HepG2 (cell line): ENCODE measurements around the gene DSE.

Experiments
- ARHGAP35 ChIP-seq: sonication (generic); formaldehyde crosslinking; IDR thresholded peaks from 2 replicates; pipeline ENCODE4 v1.9.0; 2022; ENCODE audit warnings: mild to moderate bottlenecking, inconsistent platforms, moderate library complexity, missing genetic modification reagents, borderline replicate concordance
- CTCF ChIP-seq: sonication (generic); formaldehyde crosslinking; IDR thresholded peaks from 2 replicates; pipeline ENCODE4 v1.5.0; 2020; ENCODE audit warnings: mild to moderate bottlenecking, missing genetic modification reagents, moderate library complexity
- POLR2A ChIP-seq, 2 experiments: IDR thresholded peaks; 2 replicates each; pipeline ENCODE4 v1.6.1; 2011; ENCODE audit warnings: low read depth in 2 of 2, low read length in 2 of 2, mild to moderate bottlenecking in 1 of 2, moderate library complexity in 1 of 2; ENCODE audit not compliant: insufficient read depth in 1 of 2
- TAF1 ChIP-seq: sonication (generic); formaldehyde crosslinking; IDR thresholded peaks from 2 replicates; pipeline ENCODE4 v1.4.0; 2020; ENCODE audit warnings: missing genetic modification reagents
- ZBTB7B ChIP-seq: sonication (generic); formaldehyde crosslinking; IDR thresholded peaks from 2 replicates; pipeline ENCODE4 v1.4.0; 2020; ENCODE audit warnings: missing genetic modification reagents
- ZNF121 ChIP-seq: sonication (generic); formaldehyde crosslinking; IDR thresholded peaks from 2 replicates; pipeline ENCODE4 v1.5.0; 2020; ENCODE audit warnings: mild to moderate bottlenecking, missing genetic modification reagents
- TF ChIP-seq, protein P1 (sequence below): sonication (generic); formaldehyde crosslinking; IDR thresholded peaks from 2 replicates; pipeline ENCODE4 v1.4.0; 2020; ENCODE audit warnings: mild to moderate bottlenecking, missing genetic modification reagents
- TF ChIP-seq, protein P2 (sequence below): sonication (generic); formaldehyde crosslinking; conservative IDR thresholded peaks from 2 replicates; pipeline ENCODE4 v1.4.0; 2020; ENCODE audit warnings: missing genetic modification reagents

GRCh38 chr6:116387374-116387773, 16.6 kb downstream of the DSE start:
- TF ChIP-seq POLR2A (IDR thresholded peaks at IDR 0.05; ENCODE audit: insufficient read depth in 1 of 2, low read depth in 2 of 2, low read length in 2 of 2) (no peak), ZBTB7B (CRISPR knock-in tag) (no peak), CTCF (CRISPR knock-in tag) (no peak), ARHGAP35 (CRISPR knock-in tag) (no peak), ZNF121 (CRISPR knock-in tag) (no peak), TAF1 (no peak)
- TF ChIP-seq, protein P1, sequence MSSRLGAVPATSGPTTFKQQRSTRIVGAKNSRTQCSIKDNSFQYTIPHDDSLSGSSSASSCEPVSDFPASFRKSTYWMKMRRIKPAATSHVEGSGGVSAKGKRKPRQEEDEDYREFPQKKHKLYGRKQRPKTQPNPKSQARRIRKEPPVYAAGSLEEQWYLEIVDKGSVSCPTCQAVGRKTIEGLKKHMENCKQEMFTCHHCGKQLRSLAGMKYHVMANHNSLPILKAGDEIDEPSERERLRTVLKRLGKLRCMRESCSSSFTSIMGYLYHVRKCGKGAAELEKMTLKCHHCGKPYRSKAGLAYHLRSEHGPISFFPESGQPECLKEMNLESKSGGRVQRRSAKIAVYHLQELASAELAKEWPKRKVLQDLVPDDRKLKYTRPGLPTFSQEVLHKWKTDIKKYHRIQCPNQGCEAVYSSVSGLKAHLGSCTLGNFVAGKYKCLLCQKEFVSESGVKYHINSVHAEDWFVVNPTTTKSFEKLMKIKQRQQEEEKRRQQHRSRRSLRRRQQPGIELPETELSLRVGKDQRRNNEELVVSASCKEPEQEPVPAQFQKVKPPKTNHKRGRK (CRISPR knock-in tag): no peak
- TF ChIP-seq, protein P2, sequence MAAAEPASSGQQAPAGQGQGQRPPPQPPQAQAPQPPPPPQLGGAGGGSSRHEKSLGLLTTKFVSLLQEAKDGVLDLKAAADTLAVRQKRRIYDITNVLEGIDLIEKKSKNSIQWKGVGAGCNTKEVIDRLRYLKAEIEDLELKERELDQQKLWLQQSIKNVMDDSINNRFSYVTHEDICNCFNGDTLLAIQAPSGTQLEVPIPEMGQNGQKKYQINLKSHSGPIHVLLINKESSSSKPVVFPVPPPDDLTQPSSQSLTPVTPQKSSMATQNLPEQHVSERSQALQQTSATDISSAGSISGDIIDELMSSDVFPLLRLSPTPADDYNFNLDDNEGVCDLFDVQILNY: no peak
